Fibroblast of the conjunctiva (primary cell): Measurements from ENCODE around the gene ATG7.

ENCODE experiments used
- DNase-seq: peaks from one replicate; pipeline ENCODE4 v3.0.0-alpha.2; 2010; ENCODE audit warnings: low read depth

Gene ATG7

GRCh38 chr3:11554666-11555065 lies 282.5 kb downstream of the ATG7 start:
- DNase-seq: no peak

GRCh38 chr3:11555211-11555782 lies 283.1 kb downstream of the ATG7 start:
- no peak for DNase-seq

- no peak for DNase-seq
Observed at GRCh38 chr3:11555881-11556633, 283.9 kb downstream of the ATG7 start.

GRCh38 chr3:11556851-11557644 lies 284.9 kb downstream of the ATG7 start:
- peak; percentile 82 for DNase-seq

- no peak for DNase-seq
Observed at GRCh38 chr3:11558002-11558401, 285.8 kb downstream of the ATG7 start.

- DNase-seq: no peak
Observed at GRCh38 chr3:11558411-11558903, 286.3 kb downstream of the ATG7 start.

GRCh38 chr3:11558918-11559815 lies 287.0 kb downstream of the ATG7 start:
- DNase-seq: no peak

GRCh38 chr3:11559816-11560633 lies 287.8 kb downstream of the ATG7 start:
- no peak for DNase-seq

- no peak for DNase-seq
Observed at GRCh38 chr3:11560746-11561145, 288.5 kb downstream of the ATG7 start.

- DNase-seq: no peak
Observed at GRCh38 chr3:11562277-11562881, 290.2 kb downstream of the ATG7 start.

- DNase-seq: no peak
Observed at GRCh38 chr3:11563159-11563864, 291.1 kb downstream of the ATG7 start.

GRCh38 chr3:11563865-11564185 lies 291.6 kb downstream of the ATG7 start:
- no peak for DNase-seq

GRCh38 chr3:11564577-11565001 lies 292.4 kb downstream of the ATG7 start:
- no peak for DNase-seq

- DNase-seq: no peak
Observed at GRCh38 chr3:11565072-11565471, 292.9 kb downstream of the ATG7 start.

- no peak for DNase-seq
Observed at GRCh38 chr3:11565492-11565891, 293.3 kb downstream of the ATG7 start.

GRCh38 chr3:11565932-11566331 lies 293.7 kb downstream of the ATG7 start:
- no peak for DNase-seq

- no peak for DNase-seq
Observed at GRCh38 chr3:11566478-11566877, 294.3 kb downstream of the ATG7 start.

- no peak for DNase-seq
Observed at GRCh38 chr3:11566916-11567315, 294.7 kb downstream of the ATG7 start.

GRCh38 chr3:11567516-11568467 lies 295.6 kb downstream of the ATG7 start:
- DNase-seq: no peak
